DMS 273 (cell line): ENCODE results near the gene CCDC78.

ENCODE experiments used
- DNase-seq: peaks from one replicate; lab custom pipeline; 2025; ENCODE audit not compliant: unreplicated experiment; lab: John Stamatoyannopoulos, UW

CCDC78 gene

DNA sequence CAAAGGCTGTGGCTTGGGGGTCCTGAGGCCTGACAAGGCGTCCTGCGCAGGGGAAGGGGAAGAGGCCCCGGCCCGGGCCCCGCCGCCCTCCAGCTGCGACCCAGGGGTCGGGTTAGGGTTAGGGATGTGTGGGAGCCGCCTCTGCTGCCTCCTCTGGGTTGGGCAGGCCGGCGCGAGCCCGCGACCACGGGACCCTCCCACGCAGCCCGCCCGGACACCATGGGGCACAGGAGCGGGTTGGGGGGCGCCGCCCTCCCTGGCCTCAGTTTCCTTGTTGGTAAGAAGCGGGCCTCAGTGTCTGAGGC, 14.2 kb upstream of the CCDC78 start:
- DNase-seq: no peak

DNA sequence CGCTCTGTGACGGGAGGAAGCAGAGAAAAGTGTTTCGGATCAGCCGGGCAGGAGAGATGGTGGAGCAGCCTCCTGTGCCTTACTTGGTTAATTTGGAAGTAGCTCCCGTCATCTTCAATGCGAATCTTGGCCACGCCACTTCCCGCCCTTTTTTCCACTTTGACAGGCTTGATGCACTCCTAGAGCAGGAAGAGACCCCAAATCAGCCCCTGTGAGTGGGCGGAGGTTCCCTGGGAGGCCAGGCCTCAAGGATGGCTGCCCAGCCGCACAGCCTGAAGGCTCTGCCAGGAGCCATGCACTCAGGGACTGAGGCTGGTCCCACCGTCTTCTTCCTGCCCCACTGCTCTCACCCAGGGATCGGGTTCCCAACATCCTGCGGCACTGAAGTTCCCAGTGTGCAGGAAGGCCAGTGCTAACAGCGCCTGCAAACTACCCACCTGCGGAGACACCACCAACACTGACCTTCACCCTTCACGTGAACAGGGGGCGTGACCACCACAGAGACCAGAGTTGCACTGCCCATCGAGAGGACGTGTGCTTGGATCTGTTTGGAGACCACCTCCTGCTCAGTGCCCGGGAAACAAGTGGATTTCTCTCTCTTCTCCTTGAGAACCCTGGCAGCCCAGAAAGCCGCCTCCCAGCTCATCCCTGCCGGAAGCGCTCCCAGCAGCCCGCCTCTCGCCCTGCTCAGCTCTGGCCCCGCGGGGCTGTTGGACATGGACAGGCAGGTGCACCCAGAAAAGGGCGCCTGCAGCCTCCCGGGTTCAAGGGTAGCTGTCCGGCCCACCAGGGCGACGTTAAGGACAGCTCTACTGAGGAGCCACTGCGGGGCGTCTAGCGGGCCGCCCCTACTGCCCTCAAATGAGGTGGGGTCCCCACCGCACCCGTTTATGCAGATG, 13.6 kb upstream of the CCDC78 start:
- DNase-seq: no peak

DNA sequence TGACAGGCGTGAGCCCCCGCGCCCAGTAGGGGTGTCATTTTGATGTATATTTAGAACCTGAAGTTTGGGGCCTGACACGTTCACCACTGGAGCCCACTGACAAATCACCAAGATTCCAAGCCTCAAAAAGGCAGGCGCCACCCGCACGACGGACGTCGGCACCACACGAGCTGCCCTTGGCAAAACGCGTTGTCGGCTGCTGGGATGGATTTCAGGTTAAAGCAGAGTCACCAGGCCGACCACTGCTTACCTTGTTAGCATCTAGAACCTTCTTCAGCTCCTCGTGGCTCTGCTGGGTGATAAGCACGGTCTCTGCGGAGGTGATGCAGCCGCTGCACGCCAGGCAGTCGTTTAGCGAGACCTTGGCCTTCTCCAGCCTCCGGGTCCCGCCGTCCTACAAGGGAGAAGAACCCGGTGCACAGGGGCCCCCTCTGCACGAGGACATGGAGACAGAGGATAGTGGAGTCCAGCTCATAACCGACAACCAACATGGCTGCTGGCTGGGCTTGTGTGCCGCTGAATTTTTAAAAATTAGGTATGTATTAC, 10.8 kb upstream of the CCDC78 start:
- DNase-seq: no peak

DNA sequence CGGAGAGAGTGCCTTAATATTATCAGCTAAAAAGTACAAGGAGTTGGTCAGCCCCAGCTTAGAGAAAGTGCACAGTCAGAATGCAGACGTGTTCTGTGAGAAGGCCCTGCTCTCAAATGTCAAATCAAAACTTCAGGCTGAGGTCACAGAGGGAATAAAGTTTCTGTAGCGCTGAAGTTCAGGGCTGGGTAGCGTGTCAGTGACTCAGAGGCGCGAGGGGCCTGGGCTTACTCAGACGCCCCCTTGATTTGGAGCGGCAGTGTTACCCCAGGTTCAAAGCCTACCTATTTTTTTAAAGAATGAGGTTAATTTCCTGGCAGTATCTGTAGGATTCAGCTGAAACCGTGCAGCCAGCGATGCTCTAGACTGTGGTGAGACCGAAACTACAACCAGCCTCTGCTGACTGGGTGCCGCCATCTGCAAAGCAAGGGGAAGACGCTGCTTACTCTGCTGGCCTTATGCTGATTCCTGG, 9.8 kb upstream of the CCDC78 start:
- DNase-seq: no peak

DNA sequence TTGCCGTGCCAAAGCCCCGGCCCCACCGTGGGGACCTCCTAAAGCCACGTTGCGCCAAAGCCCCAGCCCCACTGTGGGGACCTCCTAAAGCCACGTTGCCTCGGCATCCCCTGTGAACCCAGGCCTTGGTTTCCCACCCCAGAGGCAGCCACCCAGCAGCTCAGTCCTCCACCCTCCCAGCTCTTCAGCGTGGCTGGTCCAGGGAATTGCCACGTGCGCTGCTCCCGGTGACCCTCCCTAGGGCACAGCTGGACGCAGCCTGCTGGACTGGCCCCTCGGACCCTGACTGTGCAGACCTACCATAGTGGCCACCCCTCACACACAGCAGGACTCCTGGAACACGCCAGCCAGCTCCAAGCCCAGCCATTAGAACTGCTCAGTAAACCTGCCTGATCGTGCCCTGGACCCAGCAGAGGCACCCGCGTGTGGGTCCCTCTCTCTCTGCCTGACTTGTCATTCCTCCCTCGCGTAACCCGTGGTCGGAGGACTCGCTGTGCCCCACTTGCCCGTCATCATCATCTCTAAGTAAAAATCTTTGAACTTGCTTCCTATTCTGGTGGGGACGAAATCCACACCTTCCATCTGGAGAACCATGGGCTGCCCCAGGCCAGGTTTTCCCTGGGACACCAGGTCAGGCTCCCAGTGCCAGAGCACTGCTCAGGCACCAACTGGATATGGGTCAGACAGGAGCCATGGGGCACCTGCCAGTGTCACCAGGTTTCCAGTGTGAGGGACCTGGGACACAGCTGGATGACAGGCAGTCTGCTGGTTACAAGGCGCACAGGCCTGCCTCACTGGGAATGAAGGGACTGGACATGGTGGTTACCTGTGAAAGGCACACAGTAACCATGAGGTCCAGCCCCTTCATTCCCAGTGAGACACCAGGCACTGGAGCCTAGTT, 9.0 kb upstream of the CCDC78 start:
- DNase-seq: no peak

DNA sequence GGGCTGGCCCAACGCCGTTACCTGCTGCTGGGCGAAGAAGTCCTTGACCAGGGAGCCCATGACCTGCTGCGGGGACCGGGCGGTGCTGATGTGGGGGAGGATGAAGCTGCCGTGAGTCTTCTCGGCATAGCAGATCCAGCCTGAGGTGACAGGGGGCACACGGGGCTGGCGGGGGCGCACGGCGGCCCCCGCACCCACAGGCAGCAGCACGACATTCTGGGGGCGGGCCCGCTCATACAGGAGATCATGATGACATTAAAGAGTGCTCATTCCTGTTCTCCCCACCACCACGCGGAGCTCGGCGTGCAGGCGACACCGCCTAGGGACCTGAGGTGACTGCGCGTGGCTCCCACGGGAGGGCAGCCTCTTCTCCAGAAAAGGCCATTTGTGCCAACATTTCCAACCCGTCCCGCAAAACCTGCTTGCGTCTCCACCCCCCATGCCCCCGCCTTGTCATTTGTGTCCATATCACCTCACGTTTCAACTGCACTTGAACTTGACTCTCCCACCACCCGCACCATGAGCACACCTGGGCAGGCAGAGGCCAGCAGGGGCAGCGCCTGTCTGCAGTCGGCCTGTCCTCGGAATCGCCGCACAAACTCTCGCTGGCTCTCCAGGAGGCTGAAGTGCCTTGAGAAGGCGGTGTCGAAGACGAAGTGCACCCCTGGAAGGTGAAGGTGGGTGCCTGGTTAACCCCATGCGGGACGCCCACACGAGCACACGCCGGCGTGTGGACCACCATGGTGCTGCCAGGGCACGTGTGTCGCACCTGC, 8.2 kb upstream of the CCDC78 start:
- DNase-seq: no peak

DNA sequence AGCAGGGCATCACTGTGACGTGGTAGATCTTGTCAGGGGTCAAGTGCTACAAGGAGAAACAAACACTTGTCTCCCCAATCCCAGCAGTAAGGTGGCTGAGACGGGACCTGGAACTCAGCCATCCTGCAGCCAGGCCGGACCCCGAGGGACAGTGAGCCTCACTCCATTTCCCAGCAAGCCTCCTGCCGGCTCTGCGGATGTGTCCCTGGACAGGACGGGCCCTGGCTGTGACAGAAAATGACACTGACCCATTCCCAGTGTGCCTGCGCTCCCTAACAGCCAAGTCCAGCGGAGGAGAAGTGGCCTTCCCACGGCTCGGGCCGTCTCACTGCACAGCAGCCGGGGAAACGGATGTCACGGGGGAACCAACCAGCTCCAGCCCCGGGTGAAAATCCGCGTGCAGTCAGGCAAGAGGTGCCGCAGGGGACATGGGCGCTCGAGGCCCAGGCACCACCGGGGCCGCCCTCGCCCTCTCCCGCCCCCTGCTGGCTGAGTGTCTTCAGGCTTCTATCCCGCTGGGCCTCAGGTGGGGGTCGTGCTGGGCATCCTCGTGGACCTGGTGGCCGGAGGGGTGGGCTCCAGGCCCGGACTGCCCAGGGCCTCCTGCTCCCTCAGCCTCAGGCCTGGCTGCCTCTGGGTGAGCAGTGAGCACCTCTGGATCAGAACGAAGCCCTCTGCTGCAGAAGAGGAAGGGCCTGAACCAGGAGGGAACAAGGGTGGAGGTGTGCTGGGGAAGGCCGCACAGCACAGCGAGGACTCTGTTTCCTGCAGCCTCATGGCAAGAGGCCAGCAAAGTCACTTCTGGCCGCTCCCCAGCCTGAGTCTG, 7.4 kb upstream of the CCDC78 start:
- peak; percentile 51 for DNase-seq

DNA sequence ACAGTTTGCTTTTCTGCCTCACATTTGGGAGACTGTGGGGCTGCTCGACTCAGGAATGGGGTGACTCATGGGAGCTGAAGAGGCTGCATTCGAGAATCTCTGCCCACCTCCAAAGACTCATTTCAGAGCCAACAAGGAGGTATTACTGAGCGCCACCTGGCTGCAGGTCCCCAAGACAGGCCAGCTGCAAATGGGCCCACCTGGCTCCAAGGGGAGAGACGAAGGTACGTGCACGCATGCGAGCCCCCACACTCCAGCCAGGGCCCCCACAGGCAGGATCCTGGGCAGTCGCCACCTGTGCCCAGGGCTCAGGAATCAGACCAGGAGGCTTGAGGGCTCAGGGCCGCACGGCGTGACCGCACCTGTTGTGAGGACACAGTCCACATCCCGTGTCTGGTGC, 6.7 kb upstream of the CCDC78 start:
- no peak for DNase-seq

DNA sequence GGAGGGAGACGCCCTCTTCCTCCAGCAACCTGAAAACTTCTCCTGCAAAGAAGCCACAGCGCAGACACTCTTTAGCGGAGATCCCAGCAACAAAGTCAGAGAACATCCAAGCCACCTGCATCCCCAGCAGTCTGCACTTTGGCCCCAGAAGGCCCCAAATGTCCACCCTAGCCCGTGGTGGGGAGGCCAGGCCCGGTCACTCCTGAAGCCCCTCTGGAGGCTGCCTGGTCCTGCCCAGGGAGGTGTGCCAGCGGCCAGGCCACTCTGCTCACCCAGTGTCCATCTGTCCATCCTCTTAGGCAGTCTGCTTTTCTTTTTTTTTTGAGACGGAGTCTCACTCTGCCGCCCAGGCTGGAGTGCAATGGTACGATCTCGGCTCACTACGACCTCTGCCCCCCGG, 6.1 kb upstream of the CCDC78 start:
- no peak for DNase-seq

DNA sequence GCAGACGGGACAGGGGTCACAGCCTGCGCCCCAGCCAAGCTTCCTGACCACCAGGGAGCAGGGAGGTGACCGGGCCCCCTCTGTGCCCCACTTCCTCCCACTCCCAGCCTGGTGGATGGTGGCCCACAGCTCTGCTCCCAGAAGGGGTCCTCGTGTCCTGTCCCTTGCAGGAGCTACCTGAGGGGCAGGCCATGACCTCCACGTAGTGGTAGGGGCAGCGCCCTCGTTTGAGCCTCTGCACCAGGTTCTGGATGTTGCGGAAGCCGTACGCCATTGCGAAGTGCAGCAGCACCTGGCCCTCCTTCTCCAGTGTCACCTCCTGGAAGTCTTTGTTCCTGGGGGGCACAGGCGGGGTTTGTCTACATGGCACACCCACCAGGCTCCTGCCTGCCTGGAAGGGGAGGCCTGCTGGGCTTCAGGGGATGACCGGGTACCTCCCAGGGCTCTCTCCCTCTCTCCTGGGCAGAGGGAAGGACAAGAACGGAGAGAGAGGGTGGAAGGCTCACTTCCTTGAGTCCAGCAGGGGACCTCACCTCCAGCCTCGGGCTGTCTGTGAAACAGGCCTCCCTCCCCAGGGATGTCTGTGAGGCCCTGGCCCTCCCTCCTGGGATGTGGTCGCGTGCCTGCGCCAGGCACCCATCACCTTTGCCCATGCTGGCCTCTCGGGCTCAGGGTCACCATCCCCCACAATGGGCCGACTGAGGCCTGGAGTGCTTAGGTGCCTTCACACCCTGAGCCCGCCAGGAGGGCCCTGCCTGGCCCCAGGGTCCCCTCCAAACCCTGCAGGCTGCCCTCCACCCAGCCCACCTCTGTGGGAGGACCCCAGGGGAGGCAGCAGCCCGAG, 4.6 kb upstream of the CCDC78 start:
- no peak for DNase-seq

DNA sequence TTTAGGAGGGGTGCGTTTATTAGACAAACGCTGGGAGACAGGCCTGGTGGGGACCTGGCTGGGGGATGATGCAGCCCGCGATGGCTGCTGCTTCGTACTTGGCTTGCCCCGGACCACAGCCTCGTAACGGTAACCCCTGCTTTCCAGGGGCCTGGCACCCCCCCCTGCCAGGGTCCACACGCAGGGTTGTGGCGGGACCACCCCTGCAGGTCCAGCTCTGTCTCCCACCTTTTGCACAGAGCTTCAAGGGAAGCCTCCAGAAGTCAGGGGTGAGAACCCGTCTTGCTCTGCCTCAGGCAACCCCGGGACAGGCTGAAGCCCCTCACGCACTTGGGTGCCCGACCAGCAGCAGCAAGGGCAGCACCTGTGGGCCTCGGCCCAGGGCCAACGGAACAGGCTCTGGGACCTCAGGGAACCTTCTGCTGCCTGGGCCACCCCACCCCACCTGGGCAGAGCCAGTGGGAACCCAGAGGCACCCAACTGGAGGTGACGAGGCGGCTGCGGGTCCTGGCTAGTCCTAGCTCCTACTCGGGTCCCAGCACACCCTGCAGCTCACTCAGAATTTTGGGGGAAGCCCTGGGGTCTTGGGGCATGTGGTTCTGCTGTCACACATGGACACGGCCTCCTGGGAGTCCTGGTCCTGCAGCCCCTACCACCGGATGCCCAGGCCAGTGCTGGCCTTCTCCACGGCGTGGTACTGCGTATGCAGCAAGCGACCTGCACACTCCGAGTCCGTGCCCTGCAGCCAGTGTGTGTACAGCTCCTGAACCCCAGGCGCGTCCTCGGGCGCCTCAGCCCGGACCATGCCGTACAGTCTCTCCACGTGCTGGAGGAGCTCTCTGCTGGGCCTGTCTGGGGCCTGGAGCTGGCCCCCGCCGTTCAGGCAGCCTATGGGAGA, 3.8 kb upstream of the CCDC78 start:
- DNase-seq: no peak

DNA sequence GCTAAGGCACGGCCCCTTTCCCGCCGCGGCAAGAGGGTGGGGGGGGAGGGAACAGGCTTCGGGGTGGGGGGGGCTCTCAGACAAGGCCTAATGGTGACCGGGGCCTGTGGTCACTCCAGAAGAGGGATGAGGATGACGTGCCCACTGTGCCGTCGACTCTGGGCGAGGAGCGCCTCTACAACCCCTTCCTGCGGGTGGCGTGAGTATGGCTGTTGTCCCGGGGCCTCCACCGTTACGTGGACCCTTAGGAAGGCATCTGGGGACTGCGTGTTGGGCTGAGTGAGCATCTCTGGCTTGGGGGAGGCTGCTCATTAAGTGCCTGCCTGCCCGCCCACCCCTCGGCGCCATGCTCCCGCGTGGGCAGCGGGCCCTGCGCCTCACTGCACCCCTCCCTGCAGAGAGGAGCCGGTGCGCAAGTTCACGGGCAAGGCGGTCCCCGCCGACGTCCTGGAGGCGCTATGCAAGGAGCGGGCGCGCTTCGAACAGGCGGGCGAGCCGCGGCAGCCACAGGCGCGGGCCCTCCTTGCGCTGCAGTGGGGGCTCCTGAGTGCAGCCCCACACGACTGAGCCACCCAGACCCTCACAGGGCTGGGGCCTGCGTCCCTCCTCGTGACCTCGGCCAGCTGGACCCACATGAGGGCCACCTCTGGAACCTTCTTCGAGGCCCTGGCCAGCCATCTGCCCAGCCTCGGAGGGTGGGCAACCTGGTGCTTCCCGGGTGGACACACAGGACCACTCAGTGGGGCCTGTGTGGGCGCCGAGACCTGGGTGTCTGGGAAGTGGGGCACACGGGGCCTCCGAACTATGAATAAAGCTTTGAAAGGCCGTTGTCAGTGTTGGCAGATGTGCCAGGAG, 2.9 kb upstream of the CCDC78 start:
- peak; percentile 69 for DNase-seq

DNA sequence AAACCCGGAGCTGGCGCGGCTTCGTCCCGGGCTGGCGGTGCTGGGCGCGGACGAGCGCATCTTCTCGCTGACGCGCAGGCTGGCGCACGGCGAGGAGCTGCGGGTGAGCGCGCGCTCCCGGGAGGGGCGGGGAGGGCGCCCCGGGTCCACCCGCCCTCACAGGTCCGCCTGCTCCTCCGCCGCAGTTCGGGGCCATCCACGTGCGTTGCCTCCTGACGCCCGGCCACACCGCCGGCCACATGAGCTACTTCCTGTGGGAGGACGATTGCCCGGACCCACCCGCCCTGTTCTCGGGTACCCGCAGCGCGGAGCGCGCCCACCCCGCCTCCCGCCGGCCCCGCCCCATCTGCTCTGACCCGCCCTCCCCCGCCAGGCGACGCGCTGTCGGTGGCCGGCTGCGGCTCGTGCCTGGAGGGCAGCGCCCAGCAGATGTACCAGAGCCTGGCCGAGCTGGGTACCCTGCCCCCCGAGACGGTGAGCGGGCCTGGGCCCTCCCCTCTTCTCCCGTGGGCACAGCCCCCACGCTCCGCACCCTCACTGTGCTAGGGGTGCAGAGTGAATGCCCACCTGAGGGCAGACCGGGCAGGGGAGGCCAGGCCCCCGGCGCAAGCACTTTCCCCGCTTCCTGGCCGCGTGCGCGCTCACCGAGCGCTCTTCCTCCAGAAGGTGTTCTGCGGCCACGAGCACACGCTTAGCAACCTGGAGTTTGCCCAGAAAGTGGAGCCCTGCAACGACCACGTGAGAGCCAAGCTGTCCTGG, 2.1 kb upstream of the CCDC78 start:
- peak; percentile 94 for DNase-seq

DNA sequence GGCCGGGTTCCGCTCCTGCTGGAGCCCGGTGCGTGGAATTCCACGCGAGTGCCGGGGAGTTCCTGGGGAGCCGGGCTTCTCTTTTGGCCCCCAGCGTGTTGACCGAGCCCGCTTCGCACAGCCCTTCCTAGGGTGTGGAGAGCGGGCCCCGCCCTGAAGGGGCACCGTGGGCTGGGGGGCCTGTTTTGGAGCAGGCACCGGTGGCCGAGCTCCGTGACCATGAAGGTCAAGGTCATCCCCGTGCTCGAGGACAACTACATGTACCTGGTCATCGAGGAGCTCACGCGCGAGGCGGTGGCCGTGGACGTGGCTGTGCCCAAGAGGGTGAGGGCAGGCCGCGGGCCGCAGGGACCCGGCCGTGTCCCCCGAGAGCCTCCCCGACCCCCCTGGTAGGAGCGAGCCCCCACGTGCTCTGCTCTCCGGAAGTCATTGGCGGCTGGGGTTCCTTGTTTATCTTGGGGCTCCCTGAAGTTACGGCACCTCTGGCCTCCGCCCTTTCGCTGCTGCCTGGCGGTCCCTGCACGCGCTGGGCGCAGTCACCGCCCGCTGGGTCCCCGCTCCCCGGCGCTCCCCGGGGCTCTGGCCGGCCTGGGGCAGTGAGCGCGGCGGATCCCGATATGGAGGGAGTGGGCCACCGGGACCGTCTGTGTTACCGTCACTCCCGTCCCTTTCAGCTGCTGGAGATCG, 1.2 kb upstream of the CCDC78 start:
- peak; percentile 64 for DNase-seq

DNA sequence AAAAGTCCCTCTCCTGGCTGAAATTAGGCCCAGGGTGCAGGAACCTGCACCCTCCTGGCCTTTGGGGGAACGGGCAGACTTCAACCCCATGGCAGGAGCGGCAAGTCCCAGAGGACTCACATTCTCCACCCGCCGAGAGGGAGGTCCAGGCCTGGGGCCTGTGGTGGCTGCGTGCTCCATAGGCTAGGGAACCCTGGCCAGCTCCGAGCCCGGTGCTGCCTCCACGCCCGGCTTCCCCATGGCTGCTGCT, 130 bp downstream of the CCDC78 start:
- no peak for DNase-seq

DNA sequence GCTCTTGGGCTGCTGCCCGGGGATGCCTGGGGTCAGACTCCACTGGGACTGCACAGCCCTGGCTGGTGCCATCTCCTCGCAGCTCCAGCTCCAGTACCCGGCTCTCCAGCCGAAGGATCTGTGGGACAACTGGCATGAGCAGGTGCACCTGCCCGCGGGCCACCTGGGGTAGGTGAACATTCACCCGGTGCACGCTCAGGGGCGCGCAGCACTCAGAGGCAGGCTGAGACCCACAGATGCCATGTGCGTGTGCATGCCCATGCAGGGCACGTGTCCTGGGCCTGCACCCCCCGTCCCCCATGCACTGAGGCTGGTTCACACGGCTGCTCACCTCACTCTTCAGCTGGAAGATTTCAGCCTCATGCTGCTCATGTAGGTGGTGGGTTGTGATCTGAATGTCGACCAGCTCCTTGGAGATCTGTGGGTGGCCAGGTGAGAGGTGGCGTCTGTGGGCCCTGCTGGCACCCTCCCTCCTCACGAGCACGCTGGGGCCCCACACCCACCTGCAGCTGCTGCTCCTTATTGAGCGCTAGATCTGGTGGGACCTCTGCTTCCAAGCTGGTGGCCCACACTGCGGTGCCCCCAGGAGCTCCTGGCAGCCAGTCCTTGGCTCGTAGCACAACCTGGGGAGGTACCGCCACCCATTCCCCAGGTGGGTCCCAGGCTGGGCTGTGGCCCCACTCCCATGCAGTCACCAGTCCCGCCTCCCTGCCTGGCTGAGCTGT, 618 bp downstream of the CCDC78 start:
- no peak for DNase-seq
